CD14-positive monocyte (primary cell): ENCODE measurements around the gene DPY19L3. TPM values are rescaled to one million over a fixed set of nuclear protein-coding genes. Genes with fewer than 3 reads are reported as not detected.

Experiments used
- DNase-seq, 3 donors: peaks; one replicate each; pipeline ENCODE4 v3.0.0-alpha.2; 2011 to 2022
- H2AFZ ChIP-seq: 2 replicates; pipeline ENCODE4 v1.6.0; 2012; ENCODE audit warnings: mild to moderate bottlenecking, low read depth, low read length, inconsistent platforms; ENCODE audit not compliant: insufficient read depth, poor library complexity, severe bottlenecking
- H3K27ac ChIP-seq, 2 donors: 1 replicate in 1 of 2; 2 replicates in 1 of 2; pipeline ENCODE4 v1.5.1; 2012 to 2013; ENCODE audit warnings: low read length in 2 of 2, control low read depth in 1 of 2, inconsistent platforms in 1 of 2, low read depth in 1 of 2, mild to moderate bottlenecking in 1 of 2
- H3K27me3 ChIP-seq, 2 donors: one replicate each; pipeline versions ENCODE4 v1.6.0 to v1.6.1; 2011 to 2013; ENCODE audit warnings: low read length in 2 of 2; ENCODE audit not compliant: control insufficient read depth in 2 of 2, insufficient read depth in 2 of 2
- H3K36me3 ChIP-seq, 2 donors: replicated peaks in 1 of 2; 1 replicate in 1 of 2; 2 replicates in 1 of 2; pipeline versions ENCODE4 v1.5.1 to v1.6.1; 2012 to 2013; ENCODE audit warnings: low read length in 2 of 2, control low read depth in 1 of 2, inconsistent platforms in 1 of 2, mild to moderate bottlenecking in 1 of 2; ENCODE audit not compliant: insufficient read depth in 2 of 2, control insufficient read depth in 1 of 2
- H3K4me1 ChIP-seq, 2 donors: 1 replicate in 1 of 2; 2 replicates in 1 of 2; pipeline versions ENCODE4 v1.5.1 to v1.6.1; 2012 to 2013; ENCODE audit warnings: low read length in 2 of 2, control low read depth in 1 of 2, inconsistent platforms in 1 of 2, mild to moderate bottlenecking in 1 of 2, moderate library complexity in 1 of 2; ENCODE audit not compliant: insufficient read depth in 2 of 2, control insufficient read depth in 1 of 2
- H3K4me2 ChIP-seq: replicated peaks from 2 replicates; pipeline ENCODE3; 2012; ENCODE audit warnings: low read length, moderate library complexity, mild to moderate bottlenecking; ENCODE audit not compliant: poor library complexity, severe bottlenecking; ENCODE audit errors: extremely low read depth
- H3K4me3 ChIP-seq, 3 experiments: fragments of 200-600 bp in 1 of 3; sonication (generic) in 1 of 3; replicated peaks in 1 of 3; 1 replicate in 2 of 3; 2 replicates in 1 of 3; pipeline ENCODE4 v1.5.1; 2011 to 2013; ENCODE audit warnings: low read length in 3 of 3, mild to moderate bottlenecking in 3 of 3, control low read depth in 2 of 3, low read depth in 2 of 3, inconsistent platforms in 1 of 3, moderate library complexity in 1 of 3
- H3K79me2 ChIP-seq: 2 replicates; pipeline ENCODE4 v1.6.0; 2012; ENCODE audit warnings: mild to moderate bottlenecking, control low read depth, inconsistent platforms, low read length, moderate library complexity; ENCODE audit not compliant: insufficient read depth
- H3K9ac ChIP-seq: 2 replicates; pipeline ENCODE4 v1.6.0; 2017; ENCODE audit warnings: low read length, mild to moderate bottlenecking; ENCODE audit not compliant: insufficient read depth, poor library complexity, severe bottlenecking
- H3K9me3 ChIP-seq, 2 donors: replicated peaks in 1 of 2; 1 replicate in 1 of 2; 2 replicates in 1 of 2; pipeline versions ENCODE4 v1.5.1 to v1.6.1; 2012 to 2013; ENCODE audit warnings: low read length in 2 of 2, control low read depth in 1 of 2; ENCODE audit not compliant: control insufficient read depth in 1 of 2, insufficient read depth in 1 of 2
- H4K20me1 ChIP-seq: 2 replicates; pipeline ENCODE4 v1.6.0; 2012; ENCODE audit warnings: mild to moderate bottlenecking, low read length, control low read depth, moderate library complexity; ENCODE audit not compliant: insufficient read depth
- H3K27ac Mint-ChIP-seq, 7 donors: one replicate each; pipeline ENCODE4 v1.8.0; 2020; ENCODE audit warnings: mild to moderate bottlenecking in 7 of 7, mixed read lengths in 7 of 7, moderate library complexity in 6 of 7, inconsistent platforms in 2 of 7
- H3K27me3 Mint-ChIP-seq, 3 donors: one replicate each; pipeline ENCODE4 v1.8.0; 2021 to 2022; ENCODE audit warnings: low read depth in 3 of 3, mild to moderate bottlenecking in 3 of 3, mixed read lengths in 3 of 3, moderate library complexity in 3 of 3, inconsistent platforms in 1 of 3
- H3K36me3 Mint-ChIP-seq, 2 donors: one replicate each; pipeline ENCODE4 v1.8.0; 2020; ENCODE audit warnings: mixed read lengths in 2 of 2, inconsistent platforms in 1 of 2, mild to moderate bottlenecking in 1 of 2
- H3K4me1 Mint-ChIP-seq: one replicate; pipeline ENCODE4 v1.8.0; 2020; ENCODE audit warnings: mild to moderate bottlenecking, mixed read lengths
- H3K4me3 Mint-ChIP-seq, 2 donors: one replicate each; pipeline ENCODE4 v1.8.0; 2020; ENCODE audit warnings: mild to moderate bottlenecking in 2 of 2, mixed read lengths in 2 of 2, moderate library complexity in 1 of 2
- H3K9me3 Mint-ChIP-seq, 7 donors: one replicate each; pipeline ENCODE4 v1.8.0; 2020 to 2022; ENCODE audit warnings: mixed read lengths in 7 of 7, mild to moderate bottlenecking in 6 of 7, moderate library complexity in 6 of 7, inconsistent platforms in 2 of 7
- CTCF ChIP-seq: fragments of 200-600 bp; IDR thresholded peaks from one replicate; pipeline ENCODE4 v1.8.0; 2022; ENCODE audit warnings: antibody characterized with exemption, mild to moderate bottlenecking
- WGBS: methylation state at CpG from one replicate; pipeline ENCODE4 v1.1.5; 2013; ENCODE audit warnings: missing lambda C conversion rate; ENCODE audit not compliant: insufficient coverage; 5-methylcytosine and 5-hydroxymethylcytosine counted together
- intact Hi-C, 2 donors: fragments of 100-400 bp; cut with micrococcal nuclease; formaldehyde crosslinking; loops; one replicate each; pipeline versions ENCODE4 v1.15.0 to v1.15.1; 2023
- polyA plus RNA-seq, 3 donors: library from polyadenylated mRNA; depleted of rRNA in 1 of 3; unstranded in 2 of 3; stranded (reverse) in 1 of 3; fragments of 300-500 nt in 2 of 3; fragments of >200 nt in 1 of 3; fragmentation: Illumina TruSeq in 2 of 3; gene quantifications; 1 replicate in 2 of 3; 2 replicates in 1 of 3; pipeline ENCODE4 v1.2.3, GENCODE V29; 2012 to 2021

DPY19L3 gene
- polyA plus RNA-seq, 3 donors = 6.5 to 13.8 (median 7.7) TPM

GRCh38 chr19:32415669-32416068 is 10.1 kb downstream of the DPY19L3 start:
- Histone ChIP-seq H4K20me1 (no peaks in the 10 kb centered on the region), H3K4me2 (no peak overlapping the region), H3K27ac (no peak overlapping the region), H3K36me3 (peaks cover 22 to 49% of the 10 kb centered on the region in 2 donors), H3K27me3 (peaks cover 0 to 2% of the 10 kb centered on the region in 2 donors), H3K79me2 (no peaks in the 10 kb centered on the region), H3K4me3 (no peak overlapping the region), H3K9ac (no peak overlapping the region), H3K9me3 (no peaks in the 10 kb centered on the region), H3K4me1 (peaks cover 0 to under 1% of the 10 kb centered on the region in 2 donors), H2AFZ (no peak overlapping the region)
- intact Hi-C loops = no loop called here
- Mint-ChIP-seq H3K27ac (no peak overlapping the region), H3K27me3 (peaks cover 2 to 9% (median 5%) of the 10 kb centered on the region in 3 donors), H3K4me1 (peaks cover 5% of the 10 kb centered on the region), H3K36me3 (peaks cover 58 to 68% of the 10 kb centered on the region in 2 donors), H3K9me3 (peaks cover 0 to 9% (median 1%) of the 10 kb centered on the region in 7 donors), H3K4me3 (no peak overlapping the region)
- no peak for DNase-seq
- WGBS = 100% methylated on average over 3 of the region's 5 CpGs
- TF ChIP-seq CTCF = no peak

GRCh38 chr19:32416749-32417456 is 11.3 kb downstream of the DPY19L3 start:
- Histone ChIP-seq H3K9me3 (no peaks in the 10 kb centered on the region), H3K79me2 (no peaks in the 10 kb centered on the region), H3K4me1 (peaks cover 10 to 13% of the 10 kb centered on the region in 2 donors), H3K27ac (no peak overlapping the region), H3K4me2 (no peak overlapping the region), H3K9ac (no peak overlapping the region), H4K20me1 (no peaks in the 10 kb centered on the region), H2AFZ (no peak overlapping the region), H3K4me3 (no peak overlapping the region), H3K27me3 (peaks cover 0 to 2% of the 10 kb centered on the region in 2 donors), H3K36me3 (peaks cover 18 to 38% of the 10 kb centered on the region in 2 donors)
- WGBS = 100% methylated on average over 6 of the region's 8 CpGs
- peaks cover 16% of the 10 kb centered on the region for H3K4me1 Mint-ChIP-seq
- peaks cover 48 to 57% of the 10 kb centered on the region in 2 donors for H3K36me3 Mint-ChIP-seq
- no peak overlapping the region for H3K27ac Mint-ChIP-seq
- TF ChIP-seq CTCF = no peak
- no peak for DNase-seq
- peaks cover 2 to 9% (median 5%) of the 10 kb centered on the region in 3 donors for H3K27me3 Mint-ChIP-seq
- intact Hi-C loops = no loop called here
- H3K4me3 Mint-ChIP-seq = no peak overlapping the region
- H3K9me3 Mint-ChIP-seq = peaks cover 0 to 9% (median under 1%) of the 10 kb centered on the region in 7 donors
